Suprapubic skin (tissue), 4 donors: Measurements from ENCODE around the gene SSRP1. TPM values are rescaled to one million over a fixed set of nuclear protein-coding genes. Genes with fewer than 3 reads are reported as not detected.
A peak's percentile ranks its signal among the peaks of the same experiment; 100 is the strongest.

Source experiments
- DNase-seq, 2 donors: peaks; one replicate each; pipeline ENCODE4 v3.0.0-alpha.2; 2019; ENCODE audit warnings: low spot score in 2 of 2
- H3K27ac ChIP-seq: fragments of 200-600 bp; sonication (generic); one replicate; pipeline ENCODE4 v1.5.1; 2019
- H3K27me3 ChIP-seq: fragments of 200-600 bp; sonication (generic); one replicate; pipeline ENCODE4 v1.5.1; 2019
- H3K36me3 ChIP-seq: fragments of 200-600 bp; sonication (generic); one replicate; pipeline ENCODE4 v1.5.1; 2019
- H3K4me1 ChIP-seq: fragments of 200-600 bp; sonication (generic); one replicate; pipeline ENCODE4 v1.5.1; 2019
- H3K4me3 ChIP-seq: fragments of 200-600 bp; sonication (generic); one replicate; pipeline ENCODE4 v1.5.1; 2019; ENCODE audit warnings: mild to moderate bottlenecking
- H3K9me3 ChIP-seq: fragments of 200-600 bp; sonication (generic); one replicate; pipeline ENCODE4 v1.5.1; 2019
- CTCF ChIP-seq, 2 donors: fragments of 200-600 bp in 1 of 2; fragments of 450-650 bp in 1 of 2; sonication (generic) in 1 of 2; IDR thresholded peaks; one replicate each; pipeline ENCODE4 v1.5.1; 2016 to 2019; ENCODE audit warnings: antibody characterized with exemption in 2 of 2, mild to moderate bottlenecking in 1 of 2, moderate library complexity in 1 of 2
- EP300 ChIP-seq: sonication (generic); formaldehyde crosslinking; IDR thresholded peaks from one replicate; pipeline ENCODE4 v1.6.1; 2017; ENCODE audit warnings: antibody characterized with exemption
- POLR2A ChIP-seq, 2 donors: fragments of 450-650 bp; IDR thresholded peaks; one replicate each; pipeline ENCODE4 v1.6.1; 2017; ENCODE audit warnings: antibody characterized with exemption in 2 of 2, mild to moderate bottlenecking in 2 of 2, moderate library complexity in 2 of 2
- POLR2AphosphoS5 ChIP-seq, 3 donors: sonication (generic); formaldehyde crosslinking; IDR thresholded peaks; one replicate each; pipeline ENCODE4 v1.6.1; 2017; ENCODE audit warnings: antibody characterized with exemption in 3 of 3
- WGBS: methylation state at CpG from one replicate; pipeline ENCODE4 v1.1.5; 2018; 5-methylcytosine and 5-hydroxymethylcytosine counted together
- total RNA-seq, 4 donors: library from RNA; depleted of rRNA; stranded (reverse); fragments of >200 nt; gene quantifications; one replicate each; pipeline ENCODE4 v1.1.0, GENCODE V29; 2016

Gene SSRP1
- total RNA-seq, 4 donors from 2014 or later = 59.9 to 96.5 (median 67.9) TPM

GRCh38 chr11:57348052-57348451, 12.4 kb upstream of the SSRP1 start:
- Histone ChIP-seq H3K36me3 (no peaks in the 10 kb centered on the region), H3K9me3 (no peaks in the 10 kb centered on the region), H3K4me3 (no peak overlapping the region), H3K27ac (no peak overlapping the region), H3K4me1 (peaks cover 14% of the 10 kb centered on the region), H3K27me3 (no peaks in the 10 kb centered on the region)
- no peak for DNase-seq
- TF ChIP-seq POLR2AphosphoS5 (IDR thresholded peaks at IDR 0.05) (no peak), EP300 (no peak), POLR2A (IDR thresholded peaks at IDR 0.05) (no peak), CTCF (IDR thresholded peaks at IDR 0.05) (no peak)
- WGBS = no CpG with 5 or more reads among the region's 7 CpGs

GRCh38 chr11:57347336-57347735, 11.6 kb upstream of the SSRP1 start:
- Histone ChIP-seq H3K9me3 (no peaks in the 10 kb centered on the region), H3K4me1 (peaks cover 16% of the 10 kb centered on the region), H3K27ac (no peak overlapping the region), H3K36me3 (no peaks in the 10 kb centered on the region), H3K4me3 (no peak overlapping the region), H3K27me3 (no peaks in the 10 kb centered on the region)
- WGBS = 81% methylated on average over 9 of the region's 9 CpGs
- TF ChIP-seq CTCF (IDR thresholded peaks at IDR 0.05) (no peak), POLR2AphosphoS5 (IDR thresholded peaks at IDR 0.05) (no peak), EP300 (no peak), POLR2A (IDR thresholded peaks at IDR 0.05) (no peak)
- no peak for DNase-seq

GRCh38 chr11:57345555-57346211, 10.0 kb upstream of the SSRP1 start:
- Histone ChIP-seq H3K4me1 (peaks cover 16% of the 10 kb centered on the region), H3K27me3 (no peaks in the 10 kb centered on the region), H3K4me3 (no peak overlapping the region), H3K27ac (no peak overlapping the region), H3K36me3 (no peaks in the 10 kb centered on the region), H3K9me3 (no peaks in the 10 kb centered on the region)
- no peak for TF ChIP-seq POLR2A (IDR thresholded peaks at IDR 0.05)
- TF ChIP-seq CTCF (IDR thresholded peaks at IDR 0.05) = peak; percentile 2 to 78
- no peak for TF ChIP-seq EP300
- 15% methylated on average over 11 of the region's 11 CpGs for WGBS
- peak in 1 of 2 donors; percentile 86 for DNase-seq

- TF ChIP-seq EP300 (no peak), POLR2AphosphoS5 (IDR thresholded peaks at IDR 0.05) (no peak), CTCF (IDR thresholded peaks at IDR 0.05) (no peak), POLR2A (IDR thresholded peaks at IDR 0.05) (no peak)
- WGBS = 95% methylated on average over 10 of the region's 10 CpGs
- H3K4me1 ChIP-seq = peaks cover 15% of the 10 kb centered on the region
- no peaks in the 10 kb centered on the region for H3K27me3 ChIP-seq
- H3K9me3 ChIP-seq = no peaks in the 10 kb centered on the region
- no peak overlapping the region for H3K27ac ChIP-seq
- DNase-seq = no peak
- H3K4me3 ChIP-seq = no peak overlapping the region
- H3K36me3 ChIP-seq = no peaks in the 10 kb centered on the region
Measured at GRCh38 chr11:57344826-57345225, 9.1 kb upstream of the SSRP1 start.

GRCh38 chr11:57343825-57344224, 8.1 kb upstream of the SSRP1 start:
- DNase-seq = no peak
- Histone ChIP-seq H3K36me3 (no peaks in the 10 kb centered on the region), H3K27me3 (no peaks in the 10 kb centered on the region), H3K27ac (no peak overlapping the region), H3K9me3 (no peaks in the 10 kb centered on the region), H3K4me3 (no peak overlapping the region), H3K4me1 (peaks cover 19% of the 10 kb centered on the region)
- no peak for TF ChIP-seq CTCF (IDR thresholded peaks at IDR 0.05)
- TF ChIP-seq EP300 = no peak
- TF ChIP-seq POLR2AphosphoS5 (IDR thresholded peaks at IDR 0.05) = no peak
- TF ChIP-seq POLR2A (IDR thresholded peaks at IDR 0.05) = no peak
- WGBS = 64% methylated on average over 7 of the region's 7 CpGs
